T-helper 1 cell treated with Interleukin-12 subunit alpha and Interleukin-12 subunit beta and Interleukin-4 antibody, amounts not matched to agents 30 μg/mL and 1 μg/mL, for 36 hours (primary cell): ENCODE data around the gene DAO.

ENCODE experiments used
- H3K27ac Mint-ChIP-seq: one replicate; pipeline ENCODE4 v1.8.0; 2021; ENCODE audit warnings: mild to moderate bottlenecking, mixed read lengths
- H3K27me3 Mint-ChIP-seq: one replicate; pipeline ENCODE4 v1.8.0; 2021; ENCODE audit warnings: low read depth, mixed read lengths
- H3K36me3 Mint-ChIP-seq: one replicate; pipeline ENCODE4 v1.8.0; 2021; ENCODE audit warnings: low read depth, mixed read lengths
- H3K4me1 Mint-ChIP-seq: one replicate; pipeline ENCODE4 v1.8.0; 2021; ENCODE audit warnings: low read depth, mixed read lengths
- H3K4me3 Mint-ChIP-seq: one replicate; pipeline ENCODE4 v1.8.0; 2021; ENCODE audit warnings: mild to moderate bottlenecking, moderate library complexity, mixed read lengths
- H3K9me3 Mint-ChIP-seq: one replicate; pipeline ENCODE4 v1.8.0; 2021; ENCODE audit warnings: mixed read lengths

Gene DAO

GRCh38 chr12:108879615-108880254, at the start of gene DAO:
Gene DAO, plus strand, starts transcription at chr12:108880092. Its CDS starts 4,915 bp downstream, at chr12:108885007.
- H3K9me3 Mint-ChIP-seq = peaks cover 7% of the 10 kb centered on the region
- H3K4me1 Mint-ChIP-seq = peaks cover 7% of the 10 kb centered on the region
- no peaks in the 10 kb centered on the region for H3K36me3 Mint-ChIP-seq
- H3K4me3 Mint-ChIP-seq = no peak within 1 kb of the TSS
- H3K27me3 Mint-ChIP-seq = no peaks in the 10 kb centered on the region
- no peak within 1 kb of the TSS for H3K27ac Mint-ChIP-seq

DNA sequence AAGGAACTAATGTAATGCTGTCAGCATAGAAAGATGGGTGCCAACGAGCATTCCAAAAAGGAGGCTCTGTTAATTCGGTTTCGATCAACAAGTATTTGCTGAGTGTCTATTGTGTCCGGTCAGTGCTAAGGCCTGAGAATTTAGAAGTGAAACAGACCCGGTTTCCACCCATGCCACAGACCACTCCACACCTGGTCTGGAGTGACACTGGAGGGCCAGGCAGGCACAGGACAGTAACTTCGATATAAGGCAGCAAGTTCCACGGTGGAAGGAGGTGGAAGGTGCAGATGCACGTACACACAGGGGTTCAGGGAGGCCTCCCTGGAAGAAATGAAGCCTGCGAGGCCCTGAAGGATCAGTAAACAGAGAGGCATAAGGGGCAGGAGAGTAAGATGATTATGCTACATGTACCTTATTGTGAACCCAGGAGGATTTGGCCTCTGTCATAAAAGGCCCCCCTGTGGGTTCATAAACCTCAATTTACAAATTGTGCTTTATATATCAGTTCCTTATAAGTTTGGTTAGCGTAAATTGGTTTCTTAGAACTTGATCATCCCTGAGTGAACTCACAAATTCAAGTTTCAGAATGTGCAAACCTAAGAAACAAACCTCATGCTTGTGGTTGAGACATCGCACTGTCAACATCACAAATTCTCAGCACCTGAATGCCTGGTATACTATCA, 48.4 kb upstream of the DAO start:
- H3K4me3 Mint-ChIP-seq = no peak overlapping the region
- H3K27me3 Mint-ChIP-seq = no peaks in the 10 kb centered on the region
- no peaks in the 10 kb centered on the region for H3K9me3 Mint-ChIP-seq
- peaks cover 56% of the 10 kb centered on the region for H3K4me1 Mint-ChIP-seq
- H3K27ac Mint-ChIP-seq = peak overlapping the region; percentile 78
- H3K36me3 Mint-ChIP-seq = peaks cover 37% of the 10 kb centered on the region

GRCh38 chr12:108832208-108832607, 47.7 kb upstream of the DAO start:
- Mint-ChIP-seq H3K27ac (no peak overlapping the region), H3K4me3 (no peak overlapping the region), H3K27me3 (no peaks in the 10 kb centered on the region), H3K4me1 (peaks cover 51% of the 10 kb centered on the region), H3K36me3 (peaks cover 36% of the 10 kb centered on the region), H3K9me3 (no peaks in the 10 kb centered on the region)

- no peaks in the 10 kb centered on the region for H3K27me3 Mint-ChIP-seq
- no peaks in the 10 kb centered on the region for H3K9me3 Mint-ChIP-seq
- peaks cover 56% of the 10 kb centered on the region for H3K4me1 Mint-ChIP-seq
- H3K27ac Mint-ChIP-seq = no peak overlapping the region
- H3K4me3 Mint-ChIP-seq = no peak overlapping the region
- peaks cover 36% of the 10 kb centered on the region for H3K36me3 Mint-ChIP-seq
Observed at GRCh38 chr12:108832730-108833354, 47.0 kb upstream of the DAO start.

- Mint-ChIP-seq H3K9me3 (no peaks in the 10 kb centered on the region), H3K4me3 (no peak overlapping the region), H3K36me3 (peaks cover 38% of the 10 kb centered on the region), H3K27me3 (no peaks in the 10 kb centered on the region), H3K27ac (no peak overlapping the region), H3K4me1 (peaks cover 60% of the 10 kb centered on the region)
Observed at GRCh38 chr12:108833355-108833733, 46.5 kb upstream of the DAO start.

DNA sequence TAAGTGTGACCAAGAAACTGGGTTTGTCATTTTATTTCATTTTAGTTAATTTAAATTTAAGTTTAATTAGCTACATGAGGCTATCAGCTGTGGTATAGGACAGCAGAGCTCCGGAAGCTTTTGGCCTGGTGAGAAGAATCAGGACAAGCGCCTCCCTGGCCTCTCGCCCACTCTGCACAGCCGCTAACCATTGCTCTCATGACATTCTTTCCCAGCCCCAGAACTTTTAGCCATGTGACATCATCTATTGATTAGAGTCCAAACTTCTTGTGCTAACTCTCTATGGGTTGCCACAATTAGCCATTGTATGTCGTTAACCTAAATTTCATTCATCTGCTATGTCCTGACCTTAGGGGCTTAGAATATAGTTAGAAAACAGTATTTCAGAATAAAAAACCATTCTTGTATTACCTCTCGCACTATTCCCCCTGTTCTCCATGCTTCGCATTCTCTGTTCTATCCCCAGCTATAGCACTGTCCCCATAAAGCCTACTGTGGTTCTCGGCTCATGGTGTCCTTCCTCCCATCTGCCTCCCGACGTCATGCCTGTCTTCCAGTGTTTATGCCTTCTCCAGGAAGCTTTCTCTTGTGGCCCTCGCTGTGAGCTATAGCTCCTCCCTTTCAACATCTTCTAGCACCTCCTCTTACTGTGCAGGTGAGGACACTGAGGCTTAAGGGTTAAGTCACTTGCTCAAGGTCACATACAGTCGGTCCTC, 46.0 kb upstream of the DAO start:
- no peaks in the 10 kb centered on the region for H3K9me3 Mint-ChIP-seq
- H3K27me3 Mint-ChIP-seq = no peaks in the 10 kb centered on the region
- H3K36me3 Mint-ChIP-seq = peaks cover 36% of the 10 kb centered on the region
- no peak overlapping the region for H3K4me3 Mint-ChIP-seq
- H3K4me1 Mint-ChIP-seq = peaks cover 62% of the 10 kb centered on the region
- H3K27ac Mint-ChIP-seq = peak overlapping the region; percentile 49

- Mint-ChIP-seq H3K27ac (peak overlapping the region; percentile 49), H3K4me1 (peaks cover 62% of the 10 kb centered on the region), H3K4me3 (no peak overlapping the region), H3K27me3 (no peaks in the 10 kb centered on the region), H3K36me3 (peaks cover 40% of the 10 kb centered on the region), H3K9me3 (no peaks in the 10 kb centered on the region)
Observed at GRCh38 chr12:108835860-108836634, 43.8 kb upstream of the DAO start.

DNA sequence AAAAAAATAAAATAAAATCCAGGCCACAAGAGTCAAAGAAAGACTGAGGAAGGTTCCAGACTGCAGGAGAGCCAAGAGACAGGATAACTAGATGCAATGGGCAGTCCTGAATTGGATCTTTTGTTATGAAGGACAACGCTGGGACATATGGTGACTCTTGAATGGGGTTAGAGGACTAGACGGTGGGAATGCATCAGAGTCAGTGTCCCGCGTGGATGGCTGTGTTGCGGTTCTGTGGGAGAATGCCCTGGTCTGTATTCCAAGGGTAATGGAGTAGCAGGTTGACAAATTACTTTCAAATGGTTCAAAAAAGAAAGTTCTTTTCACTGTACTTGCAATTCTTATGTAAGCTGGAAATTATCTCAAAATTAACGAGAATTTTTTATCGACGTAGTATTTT, 42.7 kb upstream of the DAO start:
- Mint-ChIP-seq H3K4me3 (no peak overlapping the region), H3K27me3 (no peaks in the 10 kb centered on the region), H3K27ac (peak overlapping the region; percentile 4), H3K9me3 (no peaks in the 10 kb centered on the region), H3K4me1 (peaks cover 51% of the 10 kb centered on the region), H3K36me3 (peaks cover 39% of the 10 kb centered on the region)

- no peaks in the 10 kb centered on the region for H3K9me3 Mint-ChIP-seq
- H3K27ac Mint-ChIP-seq = peak overlapping the region; percentile 90
- H3K27me3 Mint-ChIP-seq = no peaks in the 10 kb centered on the region
- peaks cover 37% of the 10 kb centered on the region for H3K36me3 Mint-ChIP-seq
- peak overlapping the region; percentile 12 for H3K4me3 Mint-ChIP-seq
- H3K4me1 Mint-ChIP-seq = peaks cover 46% of the 10 kb centered on the region
Observed at GRCh38 chr12:108837680-108838079, 42.2 kb upstream of the DAO start.

DNA sequence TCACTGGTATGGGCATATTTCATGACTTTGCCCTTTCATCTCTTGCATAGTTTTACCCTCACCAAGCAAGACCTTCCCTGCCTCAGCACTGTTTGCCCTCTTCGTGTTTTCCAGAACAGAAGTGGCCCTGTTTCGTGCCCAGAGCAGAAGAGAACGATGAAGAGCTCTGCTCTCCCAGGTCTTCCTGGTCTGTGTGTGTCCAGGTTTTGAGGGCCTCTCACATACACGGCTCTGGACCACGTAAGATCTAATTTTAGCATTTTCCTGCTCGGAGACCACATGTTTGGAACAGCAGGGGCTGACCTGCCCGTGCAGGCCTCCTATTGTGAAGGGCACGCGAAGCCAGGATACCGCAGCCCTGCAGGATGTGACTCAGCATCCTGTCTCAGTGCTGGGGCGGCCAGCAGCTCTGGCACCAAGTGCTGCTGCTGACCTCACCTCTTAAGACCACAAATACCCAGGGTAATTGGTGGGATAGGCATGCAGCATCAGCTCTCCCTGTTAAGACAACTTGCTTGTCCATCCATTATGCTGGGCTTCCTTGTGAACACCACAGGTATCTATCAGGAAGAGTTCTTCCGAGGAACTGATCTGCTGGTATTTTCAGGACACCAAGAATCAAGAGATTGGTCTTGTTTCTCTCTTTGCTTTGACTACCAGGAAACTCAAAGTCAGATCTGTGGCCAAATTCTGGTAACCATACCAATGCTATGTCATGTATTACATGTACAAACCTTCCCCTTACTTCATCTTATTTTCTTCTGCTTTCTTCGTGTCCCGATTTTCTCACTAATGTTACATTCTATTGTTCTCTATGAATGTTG, 41.5 kb upstream of the DAO start:
- H3K4me3 Mint-ChIP-seq = peak overlapping the region; percentile 63
- H3K27ac Mint-ChIP-seq = peak overlapping the region; percentile 90
- no peaks in the 10 kb centered on the region for H3K9me3 Mint-ChIP-seq
- peaks cover 32% of the 10 kb centered on the region for H3K36me3 Mint-ChIP-seq
- H3K27me3 Mint-ChIP-seq = no peaks in the 10 kb centered on the region
- H3K4me1 Mint-ChIP-seq = peaks cover 44% of the 10 kb centered on the region

GRCh38 chr12:108839018-108839889, 40.6 kb upstream of the DAO start:
- Mint-ChIP-seq H3K36me3 (peaks cover 26% of the 10 kb centered on the region), H3K27me3 (no peaks in the 10 kb centered on the region), H3K9me3 (no peaks in the 10 kb centered on the region), H3K4me1 (peaks cover 44% of the 10 kb centered on the region), H3K4me3 (peak overlapping the region; percentile 63), H3K27ac (peak overlapping the region; percentile 90)

- Mint-ChIP-seq H3K4me1 (peaks cover 41% of the 10 kb centered on the region), H3K36me3 (peaks cover 22% of the 10 kb centered on the region), H3K27ac (peak overlapping the region; percentile 18), H3K27me3 (no peaks in the 10 kb centered on the region), H3K4me3 (no peak overlapping the region), H3K9me3 (no peaks in the 10 kb centered on the region)
Observed at GRCh38 chr12:108839890-108840230, 40.0 kb upstream of the DAO start.
